Keratinocyte (primary cell): Measurements from ENCODE around the gene HERC2.
"Not testable (repeated sequence)": the region's sequence is repeated elsewhere in the genome, so short reads cannot be mapped to it uniquely, and the experiment has no call there.

Source experiments
- CTCF ChIP-seq, 3 experiments: IDR thresholded peaks in 1 of 3; conservative IDR thresholded peaks in 1 of 3; optimal IDR thresholded peaks in 1 of 3; 2 replicates in 2 of 3; 3 replicates in 1 of 3; pipeline versions ENCODE3 to v1.5.1; 2011; ENCODE audit warnings: low read length in 3 of 3, mild to moderate bottlenecking in 3 of 3, moderate library complexity in 2 of 3, control low read depth in 1 of 3, inconsistent platforms in 1 of 3; ENCODE audit not compliant: insufficient read depth in 2 of 3; ENCODE audit errors: extremely low read depth in 1 of 3
- EZH2 ChIP-seq: IDR thresholded peaks from one replicate; pipeline ENCODE4 v1.6.1; 2012; ENCODE audit warnings: inconsistent platforms, mild to moderate bottlenecking, low read length, moderate library complexity

GRCh38 chr15:28294560-28294959 lies 27.4 kb downstream of the HERC2 start:
- not testable (repeated sequence) for TF ChIP-seq EZH2; CTCF (optimal IDR thresholded peaks at IDR 0.05 in 1 of 3, IDR thresholded peaks at IDR 0.05 in 1 of 3, conservative IDR thresholded peaks at IDR 0.05 in 1 of 3; ENCODE audit: extremely low read depth in 1 of 3, insufficient read depth in 2 of 3, low read length in 3 of 3)
